DMS153 treated with DMSO at 0.1 percent for 48 hours (cell line): ENCODE results near the gene ZNF423.

ENCODE experiments used
- DNase-seq: peaks from one replicate; lab custom pipeline; 2025; ENCODE audit not compliant: unreplicated experiment; lab: John Stamatoyannopoulos, UW

The ZNF423 gene

GRCh38 chr16:49542946-49543630 is 312.8 kb downstream of the ZNF423 start:
- no peak for DNase-seq

GRCh38 chr16:49542391-49542891 is 313.5 kb downstream of the ZNF423 start:
- no peak for DNase-seq

- DNase-seq = no peak
Observed at GRCh38 chr16:49540836-49541235, 315.1 kb downstream of the ZNF423 start.

- DNase-seq = no peak
Observed at GRCh38 chr16:49539758-49540157, 316.2 kb downstream of the ZNF423 start.

GRCh38 chr16:49537924-49538459 is 317.9 kb downstream of the ZNF423 start:
- DNase-seq = no peak

GRCh38 chr16:49534901-49535610 is 320.9 kb downstream of the ZNF423 start:
- no peak for DNase-seq

GRCh38 chr16:49533422-49533821 is 322.5 kb downstream of the ZNF423 start:
- no peak for DNase-seq

- no peak for DNase-seq
Observed at GRCh38 chr16:49532873-49533272, 323.0 kb downstream of the ZNF423 start.

- DNase-seq = no peak
Observed at GRCh38 chr16:49531931-49532840, 323.7 kb downstream of the ZNF423 start.

GRCh38 chr16:49531425-49531824 is 324.5 kb downstream of the ZNF423 start:
- DNase-seq = no peak

GRCh38 chr16:49530427-49530970 is 325.4 kb downstream of the ZNF423 start:
- no peak for DNase-seq

GRCh38 chr16:49529411-49530045 is 326.4 kb downstream of the ZNF423 start:
- no peak for DNase-seq

- DNase-seq = no peak
Observed at GRCh38 chr16:49528866-49529288, 327.0 kb downstream of the ZNF423 start.

GRCh38 chr16:49528060-49528865 is 327.6 kb downstream of the ZNF423 start:
- DNase-seq = no peak

GRCh38 chr16:49527611-49528010 is 328.3 kb downstream of the ZNF423 start:
- no peak for DNase-seq

- no peak for DNase-seq
Observed at GRCh38 chr16:49526860-49527365, 329.0 kb downstream of the ZNF423 start.

GRCh38 chr16:49524947-49525315 is 331.0 kb downstream of the ZNF423 start:
- no peak for DNase-seq

- no peak for DNase-seq
Observed at GRCh38 chr16:49524216-49524946, 331.5 kb downstream of the ZNF423 start.
